Fibroblast of skin of right biceps (primary cell): Measurements from ENCODE around the gene C2orf80.
A peak's percentile ranks its signal among the peaks of the same experiment; 100 is the strongest.
"Not testable (repeated sequence)": the region's sequence is repeated elsewhere in the genome, so short reads cannot be mapped to it uniquely, and the experiment has no call there.

Source experiments
- DNase-seq: peaks from one replicate; pipeline ENCODE4 v3.0.0-alpha.2; 2013

C2orf80 gene

DNA sequence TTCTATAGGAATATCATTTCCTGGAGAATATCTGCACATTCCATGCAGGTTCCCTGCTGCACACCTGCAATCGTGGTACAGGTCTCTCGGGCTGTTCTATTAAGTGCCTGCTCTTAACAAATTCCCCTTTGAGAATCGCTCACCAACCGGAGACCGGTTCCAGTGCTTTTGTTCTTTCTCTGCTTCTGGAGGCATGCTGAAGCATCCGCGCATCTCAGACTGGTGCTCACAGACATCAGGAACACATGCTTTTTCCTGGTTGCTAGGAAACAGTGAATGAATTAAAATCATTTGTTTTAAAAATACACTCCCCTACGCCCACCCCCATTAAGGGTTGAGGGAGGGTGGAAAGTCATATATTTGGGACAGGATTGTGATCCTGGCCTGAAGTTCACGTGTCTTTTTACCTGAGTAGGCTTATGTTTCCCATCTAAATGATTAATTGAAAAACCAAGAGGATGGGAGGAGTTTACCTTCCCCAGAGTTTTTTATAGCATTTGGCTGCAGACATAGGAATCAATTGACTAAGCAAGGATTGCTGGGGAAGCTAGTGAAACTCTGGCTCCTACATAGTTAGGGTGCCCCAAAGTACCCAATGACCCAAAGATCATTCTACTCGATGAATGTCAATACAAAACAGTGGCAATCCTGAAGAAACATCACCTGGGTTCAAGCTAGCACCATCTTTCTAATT lies at the start of gene C2orf80:
TSS of gene C2orf80 (minus strand) at position 221 of the 694 bp plus-strand sequence. CDS start 3,044 bp downstream, outside the sequence.
- DNase-seq = no peak

DNA sequence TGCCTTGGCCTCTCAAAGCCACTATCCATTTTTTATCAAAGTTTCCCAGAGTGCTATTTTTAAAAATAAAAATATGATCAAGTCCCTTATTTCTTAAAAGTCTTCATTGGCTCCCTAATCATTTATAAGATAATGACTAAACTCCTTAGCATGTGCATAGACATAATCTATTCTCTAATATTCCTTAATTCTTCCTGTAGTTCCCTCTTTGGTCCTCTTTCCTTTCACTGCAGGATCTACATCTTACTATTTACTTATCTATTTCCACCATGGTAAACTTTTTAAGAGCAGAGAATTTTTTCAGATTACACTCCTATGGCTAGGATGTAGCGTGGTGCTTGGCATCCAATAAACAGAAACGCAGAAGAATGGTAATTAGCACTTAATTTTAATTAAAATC lies 46.0 kb upstream of the C2orf80 start:
- DNase-seq = no peak

DNA sequence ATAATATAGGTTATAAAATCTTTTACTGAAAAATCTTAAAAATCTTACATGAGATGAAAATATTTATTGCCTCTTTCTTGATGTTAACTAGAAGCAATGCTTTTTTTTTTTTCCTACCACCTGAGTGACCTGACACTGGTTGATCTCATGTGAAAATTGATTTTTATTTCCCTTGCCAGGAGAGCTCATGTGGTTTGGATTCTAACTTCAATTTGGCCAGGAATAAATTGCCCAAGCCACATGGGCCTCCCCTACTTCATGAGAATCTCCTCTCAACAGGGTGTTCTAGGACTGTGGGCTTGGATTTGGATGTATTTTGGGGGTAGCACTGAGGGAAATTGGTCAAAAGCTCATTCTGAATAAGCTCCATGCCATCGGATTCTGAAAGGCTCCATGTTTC lies 45.0 kb upstream of the C2orf80 start:
- no peak for DNase-seq

GRCh38 chr2:208228476-208228875 lies 38.6 kb upstream of the C2orf80 start:
- DNase-seq = no peak

DNA sequence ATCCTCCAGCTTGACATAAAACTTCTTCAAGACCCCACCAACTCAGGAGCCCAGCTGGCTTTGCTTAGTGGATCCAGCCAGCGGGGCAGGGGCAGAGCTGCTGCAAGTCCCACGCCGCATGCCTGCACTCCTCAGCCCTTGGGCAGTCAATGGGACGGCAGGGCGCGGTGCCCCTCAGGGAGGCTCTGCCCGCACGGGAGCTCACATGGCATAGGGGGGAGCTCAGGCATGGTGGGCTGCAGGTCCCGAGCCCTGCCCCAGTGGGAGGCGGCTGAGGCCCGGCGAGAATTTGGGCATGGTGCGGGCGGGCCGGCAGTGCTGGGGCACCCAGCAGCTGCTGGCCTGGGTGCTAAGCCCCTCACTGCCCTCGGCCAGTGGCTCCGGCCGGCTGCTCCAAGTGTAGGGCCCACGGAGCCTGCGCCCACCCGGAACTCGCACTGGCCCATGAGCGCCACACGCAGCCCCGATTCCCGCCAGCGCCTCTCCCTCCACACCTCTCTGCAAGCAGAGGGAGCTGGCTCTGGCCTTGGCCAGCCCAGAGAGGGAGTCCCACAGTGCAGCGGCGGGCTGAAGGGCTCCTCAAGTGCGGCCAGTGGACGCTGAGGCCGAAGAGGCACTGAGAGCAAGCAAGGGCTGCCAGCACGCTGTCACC lies 37.9 kb upstream of the C2orf80 start:
- DNase-seq = no peak

- no peak for DNase-seq
Observed at GRCh38 chr2:208224802-208225201, 35.0 kb upstream of the C2orf80 start.

DNA sequence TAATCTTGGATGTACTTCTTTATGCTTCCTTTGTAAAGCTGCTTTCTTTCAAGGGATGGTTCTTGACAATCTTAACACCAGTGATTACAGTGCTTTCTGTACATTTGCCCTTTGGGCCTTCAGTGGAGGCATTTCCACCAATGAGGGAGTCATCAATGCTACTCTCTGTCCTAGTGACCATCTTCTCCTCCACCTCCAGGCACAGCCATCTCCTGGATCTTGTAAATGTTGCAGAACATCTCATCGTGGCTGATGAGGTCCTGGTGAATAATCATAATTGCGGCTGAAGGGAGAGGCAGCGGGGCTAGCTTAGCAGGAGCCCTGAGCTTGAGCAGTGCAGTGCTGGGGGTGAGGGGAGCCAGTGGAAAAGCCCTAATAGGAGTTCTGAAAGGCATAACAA lies 32.5 kb upstream of the C2orf80 start:
- DNase-seq = peak; percentile 58

DNA sequence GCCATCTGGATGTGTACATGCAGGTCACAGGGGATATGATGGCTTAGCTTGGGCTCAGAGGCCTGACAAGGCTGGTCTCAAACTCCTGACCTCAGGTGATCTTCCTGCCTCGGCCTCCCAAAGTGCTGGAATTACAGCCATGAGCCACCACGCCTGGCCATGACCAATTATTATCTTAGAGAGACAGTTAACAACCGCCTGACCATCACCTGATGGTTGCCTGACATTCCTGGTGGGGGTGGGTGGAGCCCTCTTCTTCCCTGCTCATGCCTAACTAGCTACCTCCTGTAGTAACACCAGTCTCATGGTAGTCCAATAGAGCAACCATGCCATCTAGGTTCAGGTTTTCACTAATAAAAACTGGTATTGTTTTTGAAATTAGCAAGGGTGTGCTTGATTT lies 32.0 kb upstream of the C2orf80 start:
- not testable (repeated sequence) for DNase-seq

DNA sequence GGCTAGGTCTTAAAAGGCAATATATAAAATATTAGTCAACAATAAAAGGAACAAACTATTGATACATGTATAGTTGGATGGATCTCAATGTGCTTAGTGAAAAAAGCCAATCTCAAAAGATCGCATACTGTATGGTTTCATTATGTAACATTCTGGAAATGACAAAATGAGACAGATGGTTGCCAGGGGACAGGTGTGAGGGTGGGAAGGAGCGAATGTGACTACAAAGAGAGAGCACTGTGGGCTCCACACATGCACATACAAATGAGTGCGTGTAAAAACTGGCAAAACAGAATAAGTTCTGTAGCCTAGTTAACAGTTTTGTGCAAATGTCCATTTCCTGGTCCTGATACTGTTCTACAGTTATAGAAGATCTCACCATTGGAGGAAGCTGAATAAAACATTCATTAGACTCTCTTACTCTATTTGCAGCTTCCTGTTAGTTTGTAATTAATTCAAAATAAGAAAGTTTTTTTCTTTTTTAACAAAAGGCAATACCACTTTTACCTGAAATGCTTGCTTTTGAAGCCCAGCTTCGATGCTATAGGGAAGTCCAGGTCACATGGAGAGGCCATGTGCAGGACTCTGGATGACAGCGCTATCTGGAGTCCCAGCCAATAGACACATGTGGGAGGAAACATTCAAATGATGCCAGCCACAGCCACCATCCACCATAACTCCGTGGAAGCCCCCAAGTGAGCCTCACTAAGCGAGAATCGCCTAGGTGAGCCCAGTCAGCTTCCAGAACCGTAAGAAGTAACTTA lies 21.0 kb upstream of the C2orf80 start:
- no peak for DNase-seq

- DNase-seq = no peak
Observed at GRCh38 chr2:208208335-208209085, 18.7 kb upstream of the C2orf80 start.

GRCh38 chr2:208207769-208208168 lies 17.9 kb upstream of the C2orf80 start:
- DNase-seq = no peak

- DNase-seq = no peak
Observed at GRCh38 chr2:208204166-208204565, 14.3 kb upstream of the C2orf80 start.

- DNase-seq = peak; percentile 15
Observed at GRCh38 chr2:208195531-208195930, 5.7 kb upstream of the C2orf80 start.

- DNase-seq = no peak
Observed at GRCh38 chr2:208192611-208193236, 2.9 kb upstream of the C2orf80 start.

DNA sequence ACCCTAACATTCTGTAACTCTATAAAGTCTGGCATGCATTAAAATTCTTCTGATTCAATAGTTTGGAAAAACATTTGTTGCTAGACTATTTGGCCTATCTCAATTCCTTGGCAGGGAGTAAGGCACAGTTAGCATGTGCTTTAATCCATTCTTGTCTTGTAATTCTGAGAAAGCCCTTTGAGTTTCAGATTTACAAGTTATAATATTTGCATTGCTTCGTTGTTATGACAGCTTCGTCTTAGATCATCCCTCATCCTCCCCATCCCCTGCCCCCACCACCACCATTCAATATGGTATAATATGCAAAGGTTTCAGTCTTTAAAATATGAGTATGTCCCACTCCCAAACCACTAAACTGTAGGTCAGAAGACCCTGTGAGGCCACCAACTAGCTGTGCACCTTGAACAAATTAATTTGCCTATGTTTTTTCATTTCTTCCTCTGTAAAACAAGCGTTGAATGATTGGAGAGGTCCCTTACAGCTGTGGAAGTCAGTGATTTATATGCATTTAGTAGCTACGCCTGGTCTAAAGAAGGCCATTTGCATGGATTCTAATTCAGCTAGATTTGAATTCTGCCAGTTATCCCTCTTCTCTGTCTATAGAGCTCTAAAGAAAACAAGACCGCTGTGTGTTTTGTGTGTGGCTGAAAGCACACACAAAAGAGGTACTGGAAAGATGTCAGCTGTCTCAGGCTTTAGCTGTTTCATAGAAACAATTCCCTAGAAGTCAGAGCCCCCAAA lies 591 bp downstream of the C2orf80 start:
- no peak for DNase-seq

- no peak for DNase-seq
Observed at GRCh38 chr2:208186893-208187292, 2.9 kb downstream of the C2orf80 start.

- no peak for DNase-seq
Observed at GRCh38 chr2:208186465-208186864, 3.4 kb downstream of the C2orf80 start.

GRCh38 chr2:208183972-208184705 lies 5.7 kb downstream of the C2orf80 start:
- no peak for DNase-seq

DNA sequence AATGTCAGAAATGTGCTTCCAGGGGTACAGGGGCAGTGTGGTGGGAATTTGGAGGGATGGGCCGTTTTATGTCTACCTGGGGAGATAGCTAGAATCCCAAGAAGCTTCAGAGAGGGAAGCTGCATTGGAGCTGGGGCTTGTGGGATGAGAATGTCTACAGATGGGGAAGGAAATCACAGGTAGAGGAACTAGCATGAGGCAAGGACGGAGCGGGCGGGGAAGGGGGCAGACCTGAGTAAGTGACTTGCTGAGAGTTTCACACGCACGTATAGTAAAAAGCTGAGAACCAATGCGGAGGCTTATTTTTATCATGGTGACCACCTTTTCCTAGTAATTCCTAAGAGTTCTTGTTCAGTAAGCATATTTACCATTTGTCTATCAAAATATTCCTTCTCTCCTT lies 6.3 kb downstream of the C2orf80 start:
- no peak for DNase-seq

GRCh38 chr2:208182835-208183234 lies 7.0 kb downstream of the C2orf80 start:
- no peak for DNase-seq

DNA sequence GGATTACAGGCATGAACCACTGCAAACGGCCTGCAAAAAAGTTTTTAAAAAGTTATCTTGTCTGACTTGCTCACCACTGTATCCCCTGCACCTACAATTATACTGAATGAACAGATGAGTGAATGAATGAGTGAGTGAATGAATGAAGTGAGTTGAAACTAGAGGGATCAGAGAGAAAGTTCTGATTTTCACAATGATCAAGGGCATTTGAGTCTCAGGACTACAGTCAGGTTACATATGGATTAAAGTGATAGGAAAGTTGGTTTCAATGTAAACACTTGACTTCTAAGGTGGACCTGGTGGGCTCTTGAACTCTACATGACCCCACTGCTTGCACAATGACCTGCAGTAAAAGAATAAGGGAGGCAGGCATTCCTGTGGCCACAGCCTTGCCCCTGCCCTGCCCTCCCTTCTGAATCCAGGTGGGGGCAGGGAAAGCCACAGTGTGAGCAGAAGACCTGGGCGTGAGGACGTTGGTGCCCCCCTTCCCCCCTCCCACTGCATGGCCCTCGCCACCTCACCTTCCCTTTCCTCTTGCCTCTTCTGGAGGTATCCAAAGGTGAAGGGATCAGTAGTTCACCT lies 10.7 kb downstream of the C2orf80 start:
- DNase-seq = no peak
